Effector memory CD4-positive, alpha-beta T cell (primary cell): ENCODE data around the gene NDST1.

Experiments
- DNase-seq, 3 donors: peaks; one replicate each; pipeline ENCODE4 v3.0.0-alpha.2; 2020
- H3K27ac ChIP-seq: 2 replicates; pipeline ENCODE4 v1.7.0; 2013; ENCODE audit warnings: mild to moderate bottlenecking, low read length, moderate library complexity; ENCODE audit not compliant: insufficient read depth, poor library complexity, severe bottlenecking
- H3K27me3 ChIP-seq: replicated peaks from 2 replicates; pipeline ENCODE4 v1.7.0; 2013; ENCODE audit warnings: mild to moderate bottlenecking, low read length; ENCODE audit not compliant: insufficient read depth, control insufficient read depth, poor library complexity, severe bottlenecking
- H3K36me3 ChIP-seq: 2 replicates; pipeline ENCODE4 v1.7.0; 2013; ENCODE audit warnings: mild to moderate bottlenecking, low read length, moderate library complexity; ENCODE audit not compliant: control insufficient read depth, insufficient read depth
- H3K4me1 ChIP-seq: 2 replicates; pipeline ENCODE4 v1.7.0; 2013; ENCODE audit warnings: low read length, mild to moderate bottlenecking; ENCODE audit not compliant: control insufficient read depth, insufficient read depth, poor library complexity, severe bottlenecking
- H3K4me3 ChIP-seq: 2 replicates; pipeline ENCODE4 v1.7.0; 2013; ENCODE audit warnings: low read length, low read depth, mild to moderate bottlenecking; ENCODE audit not compliant: insufficient read depth, poor library complexity, severe bottlenecking
- H3K9me3 ChIP-seq: 2 replicates; pipeline ENCODE4 v1.7.0; 2013; ENCODE audit warnings: mild to moderate bottlenecking, low read length, moderate library complexity; ENCODE audit not compliant: control insufficient read depth

The NDST1 gene

GRCh38 chr5:150593996-150594395 lies 86.1 kb downstream of the NDST1 start:
- DNase-seq = no peak
- no peaks in the 10 kb centered on the region for H3K9me3 ChIP-seq
- H3K36me3 ChIP-seq = no peaks in the 10 kb centered on the region
- no peaks in the 10 kb centered on the region for H3K4me1 ChIP-seq
- H3K27ac ChIP-seq = no peak overlapping the region
- H3K4me3 ChIP-seq = no peak overlapping the region
- H3K27me3 ChIP-seq = no peaks in the 10 kb centered on the region

- no peaks in the 10 kb centered on the region for H3K4me1 ChIP-seq
- no peaks in the 10 kb centered on the region for H3K36me3 ChIP-seq
- DNase-seq = no peak
- no peak overlapping the region for H3K4me3 ChIP-seq
- H3K9me3 ChIP-seq = no peaks in the 10 kb centered on the region
- no peaks in the 10 kb centered on the region for H3K27me3 ChIP-seq
- H3K27ac ChIP-seq = no peak overlapping the region
These were observed 87.6 kb downstream of the NDST1 start for GRCh38 chr5:150595466-150596031.

GRCh38 chr5:150596313-150596712 lies 88.4 kb downstream of the NDST1 start:
- H3K4me3 ChIP-seq = no peak overlapping the region

GRCh38 chr5:150596826-150597225 lies 88.9 kb downstream of the NDST1 start:
- no peak for DNase-seq
- no peaks in the 10 kb centered on the region for H3K27me3 ChIP-seq
- no peaks in the 10 kb centered on the region for H3K36me3 ChIP-seq

More at GRCh38 chr5:150596313-150596712, 88.4 kb downstream of the NDST1 start:
- no peaks in the 10 kb centered on the region for H3K27me3 ChIP-seq
- no peaks in the 10 kb centered on the region for H3K9me3 ChIP-seq
- no peak for DNase-seq
- no peaks in the 10 kb centered on the region for H3K4me1 ChIP-seq
- H3K36me3 ChIP-seq = no peaks in the 10 kb centered on the region
- H3K27ac ChIP-seq = no peak overlapping the region

GRCh38 chr5:150598006-150598405 lies 90.1 kb downstream of the NDST1 start:
- Histone ChIP-seq H3K36me3 (no peaks in the 10 kb centered on the region), H3K9me3 (no peaks in the 10 kb centered on the region), H3K27ac (no peak overlapping the region), H3K27me3 (no peaks in the 10 kb centered on the region), H3K4me1 (no peaks in the 10 kb centered on the region), H3K4me3 (no peak overlapping the region)
- DNase-seq = no peak

More at GRCh38 chr5:150596826-150597225, 88.9 kb downstream of the NDST1 start:
- H3K9me3 ChIP-seq = no peaks in the 10 kb centered on the region
- H3K4me1 ChIP-seq = no peaks in the 10 kb centered on the region
- no peak overlapping the region for H3K27ac ChIP-seq
- H3K4me3 ChIP-seq = no peak overlapping the region

- Histone ChIP-seq H3K9me3 (no peaks in the 10 kb centered on the region), H3K4me1 (no peaks in the 10 kb centered on the region), H3K36me3 (no peaks in the 10 kb centered on the region), H3K4me3 (no peak overlapping the region), H3K27ac (no peak overlapping the region), H3K27me3 (no peaks in the 10 kb centered on the region)
- DNase-seq = no peak
These were observed 90.9 kb downstream of the NDST1 start for GRCh38 chr5:150598821-150599273.

GRCh38 chr5:150599281-150599680 lies 91.3 kb downstream of the NDST1 start:
- H3K27ac ChIP-seq = no peak overlapping the region

GRCh38 chr5:150599917-150600511 lies 92.1 kb downstream of the NDST1 start:
- H3K4me3 ChIP-seq = no peak overlapping the region
- DNase-seq = no peak
- no peaks in the 10 kb centered on the region for H3K36me3 ChIP-seq
- no peaks in the 10 kb centered on the region for H3K4me1 ChIP-seq
- no peaks in the 10 kb centered on the region for H3K9me3 ChIP-seq
- no peak overlapping the region for H3K27ac ChIP-seq
- no peaks in the 10 kb centered on the region for H3K27me3 ChIP-seq

More at GRCh38 chr5:150599281-150599680, 91.3 kb downstream of the NDST1 start:
- Histone ChIP-seq H3K27me3 (no peaks in the 10 kb centered on the region), H3K4me3 (no peak overlapping the region), H3K9me3 (no peaks in the 10 kb centered on the region), H3K36me3 (no peaks in the 10 kb centered on the region), H3K4me1 (no peaks in the 10 kb centered on the region)
- no peak for DNase-seq

GRCh38 chr5:150600616-150601490 lies 92.9 kb downstream of the NDST1 start:
- Histone ChIP-seq H3K9me3 (no peaks in the 10 kb centered on the region), H3K27me3 (no peaks in the 10 kb centered on the region), H3K27ac (no peak overlapping the region), H3K4me1 (no peaks in the 10 kb centered on the region), H3K36me3 (no peaks in the 10 kb centered on the region), H3K4me3 (no peak overlapping the region)
- DNase-seq = no peak
